GM21576 (cell line): ENCODE results near the gene CASKIN1.
"Not testable (repeated sequence)": the region's sequence is repeated elsewhere in the genome, so short reads cannot be mapped to it uniquely, and the experiment has no call there.

Source experiments
- ATAC-seq: cut with Tn5 transposase; IDR thresholded peaks from one replicate; pipeline ENCODE4 v1.9.1; 2021; ENCODE audit warnings: mild to moderate bottlenecking, moderate library complexity; ENCODE audit not compliant: unreplicated experiment

CASKIN1 gene

GRCh38 chr16:2210009-2210332, 13.6 kb upstream of the CASKIN1 start:
- ATAC-seq, result no peak

GRCh38 chr16:2209258-2210008, 13.0 kb upstream of the CASKIN1 start:
- no peak for ATAC-seq

- no peak for ATAC-seq
These were observed 12.4 kb upstream of the CASKIN1 start for GRCh38 chr16:2208772-2209171.

GRCh38 chr16:2208308-2208707, 11.9 kb upstream of the CASKIN1 start:
- no peak for ATAC-seq

GRCh38 chr16:2207872-2208271, 11.5 kb upstream of the CASKIN1 start:
- no peak for ATAC-seq

- ATAC-seq, result no peak
These were observed 10.5 kb upstream of the CASKIN1 start for GRCh38 chr16:2206780-2207433.

- no peak for ATAC-seq
These were observed 10.0 kb upstream of the CASKIN1 start for GRCh38 chr16:2206420-2206779.

- ATAC-seq, result peak; percentile 3
These were observed 9.5 kb upstream of the CASKIN1 start for GRCh38 chr16:2205967-2206313.

- peak; percentile 65 for ATAC-seq
These were observed 8.9 kb upstream of the CASKIN1 start, which contains the start of gene MLST8 for GRCh38 chr16:2205104-2205966. TSS of gene MLST8 (plus strand) at chr16:2205454. CDS start at chr16:2206086, 632 bp downstream.

- ATAC-seq, result no peak
These were observed 8.2 kb upstream of the CASKIN1 start for GRCh38 chr16:2204416-2205103.

GRCh38 chr16:2203119-2203688, 6.8 kb upstream of the CASKIN1 start:
- ATAC-seq, result not testable (repeated sequence)

GRCh38 chr16:2200313-2200712, 3.9 kb upstream of the CASKIN1 start:
- ATAC-seq, result no peak

- ATAC-seq, result no peak
These were observed 3.3 kb upstream of the CASKIN1 start for GRCh38 chr16:2199621-2200139.

GRCh38 chr16:2199095-2199494, 2.7 kb upstream of the CASKIN1 start:
- ATAC-seq, result no peak

- ATAC-seq, result no peak
These were observed 1.9 kb upstream of the CASKIN1 start for GRCh38 chr16:2198283-2198682.

- ATAC-seq, result no peak
These were observed 1.4 kb upstream of the CASKIN1 start for GRCh38 chr16:2197765-2198164.

GRCh38 chr16:2196981-2197511, 641 bp upstream of the CASKIN1 start:
- ATAC-seq, result no peak

- ATAC-seq, result no peak
These were observed 863 bp downstream of the CASKIN1 start for GRCh38 chr16:2195322-2196161.

GRCh38 chr16:2194852-2195321, 1.5 kb downstream of the CASKIN1 start:
- no peak for ATAC-seq
